ENCODE measurements around the gene ACTN1. TPM values are rescaled to one million over a fixed set of nuclear protein-coding genes. Genes with fewer than 3 reads are reported as not detected.

ACTN1 gene
- total RNA-seq, 2 experiments from 2014 or later, result 51.4 to 56.1 TPM

DNA sequence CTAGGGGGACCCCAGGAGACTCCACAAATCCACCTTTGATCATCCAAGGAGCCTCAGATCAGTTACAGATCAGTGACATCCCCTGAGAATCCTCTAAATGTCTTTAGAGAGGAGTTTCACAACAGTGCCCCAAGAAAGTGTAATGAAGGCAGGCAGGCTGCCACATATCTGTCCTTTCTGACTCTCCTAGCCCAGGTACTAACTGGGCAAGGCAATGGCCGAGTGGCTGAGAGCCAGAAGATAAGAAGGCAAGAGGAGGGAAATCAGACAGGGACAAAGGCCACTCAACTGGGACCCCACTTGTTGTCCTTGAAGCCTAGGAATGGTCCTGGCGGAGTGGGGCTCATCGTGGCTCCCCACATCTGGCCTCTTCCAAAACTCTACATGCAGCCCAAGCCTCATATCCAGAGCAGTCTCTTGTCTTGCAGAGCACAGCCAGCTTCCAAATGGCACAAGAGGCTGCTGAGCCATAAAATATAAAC lies 11.6 kb downstream of the ACTN1 start:
- peaks cover 84% of the 10 kb centered on the region for H3K4me1 Mint-ChIP-seq (ENCODE audit: low read depth)
- no peak for ATAC-seq
- no peak for DNase-seq
- H3K27me3 Mint-ChIP-seq (ENCODE audit: low read depth), result no peaks in the 10 kb centered on the region
- POLR2A ChIA-PET, result interaction anchor here (1.6 to 2.9 kb wide), 3 partner anchors 10 to 12 kb away, joined by 5 to 12 read pairs (median 8); no protein-coding TSS in a partner anchor
- CTCF ChIA-PET, result interaction anchor here (2.2 to 3.8 kb wide), 2 partner anchors 10 kb away, joined by 11 to 21 read pairs; no protein-coding TSS in a partner anchor
- H3K9me3 Mint-ChIP-seq (ENCODE audit: insufficient read depth), result peaks cover 5% of the 10 kb centered on the region
- peaks cover 21% of the 10 kb centered on the region for H3K36me3 Mint-ChIP-seq (ENCODE audit: low read depth)
- H3K27ac Mint-ChIP-seq, result peak overlapping the region; percentile 16
- H3K4me3 Mint-ChIP-seq, result no peak overlapping the region

- no peak overlapping the region for H3K27ac Mint-ChIP-seq
- H3K4me3 Mint-ChIP-seq, result no peak overlapping the region
- ChIA-PET CTCF (no interaction called here), POLR2A (no interaction called here)
- ATAC-seq (no peak), DNase-seq (no peak)
- peaks cover 16% of the 10 kb centered on the region for H3K36me3 Mint-ChIP-seq (ENCODE audit: low read depth)
- H3K4me1 Mint-ChIP-seq (ENCODE audit: low read depth), result peaks cover 82% of the 10 kb centered on the region
- H3K9me3 Mint-ChIP-seq (ENCODE audit: insufficient read depth), result no peaks in the 10 kb centered on the region
- H3K27me3 Mint-ChIP-seq (ENCODE audit: low read depth), result no peaks in the 10 kb centered on the region
Observed at GRCh38 chr14:68966872-68967301, 12.2 kb downstream of the ACTN1 start.

DNA sequence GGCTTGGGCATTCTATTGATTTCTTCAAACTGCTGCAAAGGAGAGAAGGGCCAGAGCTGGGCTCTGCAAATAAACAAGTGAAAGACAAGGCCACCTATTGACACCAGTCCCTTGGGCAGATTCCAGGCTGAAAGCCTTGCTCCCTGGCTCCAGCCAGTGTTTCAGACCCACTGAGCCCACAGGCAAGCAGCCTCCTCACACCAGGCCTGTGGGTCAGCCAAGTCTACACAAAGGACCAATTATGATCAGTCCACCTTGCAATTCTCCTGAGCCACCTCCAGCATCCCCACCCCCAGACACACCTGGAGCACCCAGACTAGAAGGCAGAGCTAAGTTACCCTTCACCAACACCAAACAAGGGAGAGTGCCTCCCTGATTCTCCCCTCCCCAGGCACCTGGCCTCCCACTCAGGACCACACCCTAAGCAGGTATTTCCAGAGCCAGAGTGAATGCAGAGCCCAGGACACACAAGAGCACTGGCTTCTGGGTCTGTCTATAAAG lies 13.8 kb downstream of the ACTN1 start:
- H3K27ac Mint-ChIP-seq, result peak overlapping the region; percentile 10
- ChIA-PET POLR2A (no interaction called here), CTCF (interaction anchor here (2.4 kb wide), 1 partner anchor 54 kb away, joined by 7 read pairs; no protein-coding TSS in a partner anchor)
- H3K36me3 Mint-ChIP-seq (ENCODE audit: low read depth), result peaks cover 12% of the 10 kb centered on the region
- DNase-seq (no peak), ATAC-seq (no peak)
- H3K27me3 Mint-ChIP-seq (ENCODE audit: low read depth), result no peaks in the 10 kb centered on the region
- no peaks in the 10 kb centered on the region for H3K9me3 Mint-ChIP-seq (ENCODE audit: insufficient read depth)
- H3K4me3 Mint-ChIP-seq, result no peak overlapping the region
- H3K4me1 Mint-ChIP-seq (ENCODE audit: low read depth), result peaks cover 75% of the 10 kb centered on the region

GRCh38 chr14:68964300-68965093 lies 14.6 kb downstream of the ACTN1 start:
- Mint-ChIP-seq H3K27ac (no peak overlapping the region), H3K4me3 (no peak overlapping the region), H3K27me3 (ENCODE audit: low read depth) (no peaks in the 10 kb centered on the region), H3K36me3 (ENCODE audit: low read depth) (peaks cover 12% of the 10 kb centered on the region), H3K4me1 (ENCODE audit: low read depth) (peaks cover 73% of the 10 kb centered on the region), H3K9me3 (ENCODE audit: insufficient read depth) (no peaks in the 10 kb centered on the region)
- POLR2A ChIA-PET, result interaction anchor here (0.5 kb wide), 1 partner anchor 11 kb away, joined by 3 read pairs; no protein-coding TSS in a partner anchor
- ATAC-seq (no peak), DNase-seq (no peak)
- CTCF ChIA-PET, result interaction anchor here (1.4 to 2.4 kb wide), 2 partner anchors 16 to 53 kb away, joined by 4 to 7 read pairs; no protein-coding TSS in a partner anchor

- Mint-ChIP-seq H3K27ac (no peak overlapping the region), H3K27me3 (ENCODE audit: low read depth) (no peaks in the 10 kb centered on the region), H3K4me1 (ENCODE audit: low read depth) (peaks cover 73% of the 10 kb centered on the region), H3K9me3 (ENCODE audit: insufficient read depth) (no peaks in the 10 kb centered on the region), H3K36me3 (ENCODE audit: low read depth) (peaks cover 14% of the 10 kb centered on the region), H3K4me3 (no peak overlapping the region)
- DNase-seq (no peak), ATAC-seq (no peak)
- ChIA-PET POLR2A (interaction anchor here (1.2 kb wide), 1 partner anchor 15 kb away, joined by 4 read pairs; no protein-coding TSS in a partner anchor), CTCF (no interaction called here)
Observed at GRCh38 chr14:68962681-68963080, 16.4 kb downstream of the ACTN1 start.

DNA sequence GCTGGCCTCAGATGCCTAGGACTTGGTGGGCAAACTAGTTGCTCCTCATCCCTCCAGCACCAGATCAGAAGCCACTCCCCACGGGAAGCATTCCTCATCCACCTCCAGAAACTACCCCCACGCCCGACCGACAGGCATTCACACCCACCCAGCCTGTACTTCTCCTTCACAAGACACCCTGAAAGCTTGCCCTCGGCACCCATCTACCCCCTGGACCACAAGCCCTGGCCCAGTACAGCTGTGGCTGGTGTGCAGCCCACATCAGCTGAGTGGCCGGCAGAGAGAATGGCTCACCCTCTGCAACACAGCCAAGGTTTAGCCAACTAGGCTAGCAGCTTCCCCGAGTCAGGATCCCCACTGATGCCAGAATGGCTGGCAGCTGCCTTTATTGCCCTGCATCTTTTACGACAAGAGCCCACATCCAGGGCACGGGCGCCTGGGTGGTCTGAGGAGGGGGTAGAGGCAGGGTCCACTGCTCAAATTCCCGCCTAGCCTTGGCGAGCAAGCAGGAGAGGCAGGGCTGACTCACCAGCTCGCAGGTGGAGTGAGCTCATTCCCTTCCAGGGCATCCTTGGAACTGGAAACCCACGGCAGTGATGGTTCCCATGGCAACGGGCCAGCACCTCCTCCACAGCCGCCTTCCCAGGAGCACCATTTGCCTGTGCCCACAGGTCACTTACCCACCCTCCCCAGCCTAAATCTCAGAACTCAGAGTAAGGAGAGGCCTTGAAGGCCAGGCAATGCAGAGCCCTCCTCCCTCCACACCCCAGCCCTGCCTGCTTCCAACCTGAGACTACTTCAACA lies 17.1 kb downstream of the ACTN1 start:
- H3K27me3 Mint-ChIP-seq (ENCODE audit: low read depth), result no peaks in the 10 kb centered on the region
- ChIA-PET CTCF (interaction anchor here (1.0 to 1.8 kb wide), 3 partner anchors 13 to 51 kb away, joined by 3 to 5 read pairs (median 3); no protein-coding TSS in a partner anchor), POLR2A (interaction anchor here (1.2 kb wide), 1 partner anchor 15 kb away, joined by 4 read pairs; no protein-coding TSS in a partner anchor)
- H3K27ac Mint-ChIP-seq, result no peak overlapping the region
- H3K36me3 Mint-ChIP-seq (ENCODE audit: low read depth), result peaks cover 17% of the 10 kb centered on the region
- ATAC-seq (no peak), DNase-seq (no peak)
- peaks cover 73% of the 10 kb centered on the region for H3K4me1 Mint-ChIP-seq (ENCODE audit: low read depth)
- no peaks in the 10 kb centered on the region for H3K9me3 Mint-ChIP-seq (ENCODE audit: insufficient read depth)
- H3K4me3 Mint-ChIP-seq, result no peak overlapping the region

GRCh38 chr14:68961361-68961760 lies 17.7 kb downstream of the ACTN1 start:
- Mint-ChIP-seq H3K27ac (no peak overlapping the region), H3K4me1 (ENCODE audit: low read depth) (peaks cover 74% of the 10 kb centered on the region), H3K4me3 (no peak overlapping the region), H3K36me3 (ENCODE audit: low read depth) (peaks cover 22% of the 10 kb centered on the region), H3K9me3 (ENCODE audit: insufficient read depth) (no peaks in the 10 kb centered on the region), H3K27me3 (ENCODE audit: low read depth) (no peaks in the 10 kb centered on the region)
- ATAC-seq (no peak), DNase-seq (no peak)
- ChIA-PET CTCF (interaction anchor here (1.0 to 1.8 kb wide), 4 partner anchors 9 to 50 kb away, joined by 3 to 6 read pairs (median 4); no protein-coding TSS in a partner anchor), POLR2A (interaction anchor here (1.2 kb wide), 1 partner anchor 14 kb away, joined by 4 read pairs; no protein-coding TSS in a partner anchor)

DNA sequence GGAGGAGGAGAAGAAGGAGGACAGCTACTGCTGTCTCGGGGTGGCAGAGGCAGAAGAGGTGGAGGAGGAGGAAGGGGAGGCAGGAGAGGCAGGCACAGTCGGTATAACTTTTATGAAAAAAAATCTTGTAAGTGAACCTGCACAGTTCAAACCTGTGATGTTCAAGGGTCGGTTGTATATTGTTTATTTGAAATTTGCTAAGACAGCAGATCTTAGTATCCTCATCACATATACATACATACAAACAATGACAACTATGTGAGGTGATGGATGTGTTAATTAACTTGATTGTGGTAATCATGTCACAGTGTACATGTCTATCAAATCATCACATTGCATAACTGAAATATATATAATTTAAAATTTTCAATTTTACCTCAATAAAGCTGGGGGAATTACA lies 19.0 kb downstream of the ACTN1 start:
- Mint-ChIP-seq H3K4me1 (ENCODE audit: low read depth) (peaks cover 77% of the 10 kb centered on the region), H3K27ac (no peak overlapping the region), H3K27me3 (ENCODE audit: low read depth) (no peaks in the 10 kb centered on the region), H3K9me3 (ENCODE audit: insufficient read depth) (no peaks in the 10 kb centered on the region), H3K36me3 (ENCODE audit: low read depth) (peaks cover 22% of the 10 kb centered on the region), H3K4me3 (no peak overlapping the region)
- ChIA-PET CTCF (interaction anchor here (1.5 to 2.5 kb wide), 4 partner anchors 10 to 34 kb away, joined by 5 to 9 read pairs (median 6); no protein-coding TSS in a partner anchor), POLR2A (interaction anchor here (1.3 to 2.1 kb wide), 2 partner anchors 9 to 32 kb away, joined by 3 to 18 read pairs; no protein-coding TSS in a partner anchor)
- ATAC-seq (no peak), DNase-seq (no peak)

GRCh38 chr14:68959035-68959434 lies 20.1 kb downstream of the ACTN1 start:
- Mint-ChIP-seq H3K27me3 (ENCODE audit: low read depth) (no peaks in the 10 kb centered on the region), H3K27ac (no peak overlapping the region), H3K36me3 (ENCODE audit: low read depth) (peaks cover 26% of the 10 kb centered on the region), H3K4me3 (no peak overlapping the region), H3K9me3 (ENCODE audit: insufficient read depth) (no peaks in the 10 kb centered on the region), H3K4me1 (ENCODE audit: low read depth) (peaks cover 79% of the 10 kb centered on the region)
- DNase-seq (no peak), ATAC-seq (no peak)
- ChIA-PET POLR2A (interaction anchor here (1.3 to 2.1 kb wide), 3 partner anchors 10 to 30 kb away, joined by 3 to 18 read pairs (median 3); no protein-coding TSS in a partner anchor), CTCF (interaction anchor here (1.1 to 4.0 kb wide), 9 partner anchors 10 to 148 kb away, joined by 3 to 21 read pairs (median 7); no protein-coding TSS in a partner anchor)

- peaks cover 26% of the 10 kb centered on the region for H3K36me3 Mint-ChIP-seq (ENCODE audit: low read depth)
- POLR2A ChIA-PET, result interaction anchor here (1.6 to 2.1 kb wide), 2 partner anchors 11 to 21 kb away, joined by 3 to 18 read pairs; no protein-coding TSS in a partner anchor
Observed at GRCh38 chr14:68958553-68958952, 20.5 kb downstream of the ACTN1 start.

DNA sequence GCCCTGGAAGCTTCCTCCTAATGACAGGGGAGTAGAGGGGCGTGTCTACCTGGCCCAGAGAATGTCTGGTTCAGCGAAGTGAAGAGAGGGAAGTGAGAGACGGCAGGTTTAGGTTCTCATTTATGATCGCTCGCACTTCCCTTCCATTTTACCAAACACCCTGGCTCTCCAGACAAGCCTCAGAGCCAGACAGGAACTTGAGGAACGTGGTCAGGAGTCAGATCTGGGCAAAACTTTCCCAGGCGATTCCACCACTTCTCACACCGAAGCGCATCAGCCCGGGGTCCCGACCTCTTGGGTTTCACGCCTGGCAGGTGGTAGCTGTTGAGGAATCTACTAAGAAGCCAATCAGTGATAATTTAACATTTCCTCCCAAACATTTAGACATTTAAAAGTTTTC lies 21.3 kb downstream of the ACTN1 start:
- Mint-ChIP-seq H3K36me3 (ENCODE audit: low read depth) (peaks cover 20% of the 10 kb centered on the region), H3K4me1 (ENCODE audit: low read depth) (peaks cover 81% of the 10 kb centered on the region), H3K4me3 (no peak overlapping the region), H3K9me3 (ENCODE audit: insufficient read depth) (no peaks in the 10 kb centered on the region), H3K27ac (no peak overlapping the region), H3K27me3 (ENCODE audit: low read depth) (no peaks in the 10 kb centered on the region)
- CTCF ChIA-PET, result interaction anchor here (1.0 to 4.0 kb wide), 7 partner anchors 11 to 150 kb away, joined by 3 to 21 read pairs (median 7); no protein-coding TSS in a partner anchor
- POLR2A ChIA-PET, result interaction anchor here (1.3 to 1.6 kb wide), 3 partner anchors 11 to 22 kb away, joined by 3 to 5 read pairs (median 3); no protein-coding TSS in a partner anchor
- ATAC-seq (no peak), DNase-seq (no peak)

More at GRCh38 chr14:68958553-68958952, 20.5 kb downstream of the ACTN1 start:
- ATAC-seq, result no peak
- Mint-ChIP-seq H3K4me1 (ENCODE audit: low read depth) (peaks cover 80% of the 10 kb centered on the region), H3K27me3 (ENCODE audit: low read depth) (no peaks in the 10 kb centered on the region), H3K27ac (no peak overlapping the region), H3K9me3 (ENCODE audit: insufficient read depth) (no peaks in the 10 kb centered on the region), H3K4me3 (no peak overlapping the region)
- DNase-seq, result no peak
- CTCF ChIA-PET, result interaction anchor here (1.0 to 4.0 kb wide), 10 partner anchors 10 to 149 kb away, joined by 3 to 21 read pairs (median 6); no protein-coding TSS in a partner anchor

All from activated CD8-positive, alpha-beta T cell treated with anti-CD3 and anti-CD28 coated beads, Interleukin-2, amount 10 ng/mL, durations not matched to agents 7 days and 5 days (primary cell).